Measurements from ENCODE around the gene LCE3A.
"Not testable (repeated sequence)": the region's sequence is repeated elsewhere in the genome, so short reads cannot be mapped to it uniquely, and the experiment has no call there.

The LCE3A gene

GRCh38 chr1:152622803-152623202 is at the start of gene LCE3A:
Gene LCE3A (minus strand): TSS chr1:152623103. CDS start chr1:152623103, 0 bp downstream.
- H3K4me3 ChIP-seq (ENCODE audit: low read depth, low read length) = no peak within 1 kb of the TSS
- TF ChIP-seq CTCF (conservative IDR thresholded peaks at IDR 0.05; ENCODE audit: low read depth, low read length) = no peak
- no peak for DNase-seq (ENCODE audit: low read depth)

GRCh38 chr1:152667648-152668047 is 44.7 kb upstream of the LCE3A start:
- TF ChIP-seq CTCF (conservative IDR thresholded peaks at IDR 0.05; ENCODE audit: low read depth, low read length) = no peak
- DNase-seq (ENCODE audit: low read depth) = no peak
- no peak overlapping the region for H3K4me3 ChIP-seq (ENCODE audit: low read depth, low read length)

- not testable (repeated sequence) for DNase-seq (ENCODE audit: low read depth); H3K4me3 ChIP-seq (ENCODE audit: low read depth, low read length)
These were observed 43.3 kb upstream of the LCE3A start for GRCh38 chr1:152666171-152666570.

GRCh38 chr1:152663098-152663497 is 40.2 kb upstream of the LCE3A start, which contains the start of gene LCE2D:
Gene LCE2D (plus strand): TSS chr1:152663380. CDS start chr1:152664106, 726 bp downstream.
- no peak for DNase-seq (ENCODE audit: low read depth)

GRCh38 chr1:152658649-152659048 is 35.7 kb upstream of the LCE3A start:
- TF ChIP-seq CTCF (conservative IDR thresholded peaks at IDR 0.05; ENCODE audit: low read depth, low read length) = no peak
- DNase-seq (ENCODE audit: low read depth) = no peak
- H3K4me3 ChIP-seq (ENCODE audit: low read depth, low read length) = no peak overlapping the region

More at GRCh38 chr1:152663098-152663497, 40.2 kb upstream of the LCE3A start, which contains the start of gene LCE2D:
- no peak for TF ChIP-seq CTCF (conservative IDR thresholded peaks at IDR 0.05; ENCODE audit: low read depth, low read length)
- H3K4me3 ChIP-seq (ENCODE audit: low read depth, low read length) = no peak within 1 kb of the TSS

GRCh38 chr1:152657677-152658076 is 34.8 kb upstream of the LCE3A start:
- no peak for TF ChIP-seq CTCF (conservative IDR thresholded peaks at IDR 0.05; ENCODE audit: low read depth, low read length)
- DNase-seq (ENCODE audit: low read depth) = no peak
- H3K4me3 ChIP-seq (ENCODE audit: low read depth, low read length) = no peak overlapping the region

- no peak overlapping the region for H3K4me3 ChIP-seq (ENCODE audit: low read depth, low read length)
These were observed 33.6 kb upstream of the LCE3A start for GRCh38 chr1:152656459-152656858.

More at GRCh38 chr1:152656459-152656858, 33.6 kb upstream of the LCE3A start:
- TF ChIP-seq CTCF (conservative IDR thresholded peaks at IDR 0.05; ENCODE audit: low read depth, low read length) = no peak
- DNase-seq (ENCODE audit: low read depth) = no peak

Measured in choroid plexus epithelial cell (primary cell).